Hair follicle dermal papilla cell (primary cell): Measurements from ENCODE around the gene CCDC8. TPM values are rescaled to one million over a fixed set of nuclear protein-coding genes. Genes with fewer than 3 reads are reported as not detected.

Source experiments
- total RNA-seq: library from RNA; depleted of rRNA; stranded (reverse); fragments of >200 nt; gene quantifications from 2 replicates; pipeline ENCODE4 v1.2.3, GENCODE V29; 2012

Gene CCDC8, protein sequence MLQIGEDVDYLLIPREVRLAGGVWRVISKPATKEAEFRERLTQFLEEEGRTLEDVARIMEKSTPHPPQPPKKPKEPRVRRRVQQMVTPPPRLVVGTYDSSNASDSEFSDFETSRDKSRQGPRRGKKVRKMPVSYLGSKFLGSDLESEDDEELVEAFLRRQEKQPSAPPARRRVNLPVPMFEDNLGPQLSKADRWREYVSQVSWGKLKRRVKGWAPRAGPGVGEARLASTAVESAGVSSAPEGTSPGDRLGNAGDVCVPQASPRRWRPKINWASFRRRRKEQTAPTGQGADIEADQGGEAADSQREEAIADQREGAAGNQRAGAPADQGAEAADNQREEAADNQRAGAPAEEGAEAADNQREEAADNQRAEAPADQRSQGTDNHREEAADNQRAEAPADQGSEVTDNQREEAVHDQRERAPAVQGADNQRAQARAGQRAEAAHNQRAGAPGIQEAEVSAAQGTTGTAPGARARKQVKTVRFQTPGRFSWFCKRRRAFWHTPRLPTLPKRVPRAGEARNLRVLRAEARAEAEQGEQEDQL
- 12.8 and 27.4 TPM in 2 replicates for total RNA-seq

DNA sequence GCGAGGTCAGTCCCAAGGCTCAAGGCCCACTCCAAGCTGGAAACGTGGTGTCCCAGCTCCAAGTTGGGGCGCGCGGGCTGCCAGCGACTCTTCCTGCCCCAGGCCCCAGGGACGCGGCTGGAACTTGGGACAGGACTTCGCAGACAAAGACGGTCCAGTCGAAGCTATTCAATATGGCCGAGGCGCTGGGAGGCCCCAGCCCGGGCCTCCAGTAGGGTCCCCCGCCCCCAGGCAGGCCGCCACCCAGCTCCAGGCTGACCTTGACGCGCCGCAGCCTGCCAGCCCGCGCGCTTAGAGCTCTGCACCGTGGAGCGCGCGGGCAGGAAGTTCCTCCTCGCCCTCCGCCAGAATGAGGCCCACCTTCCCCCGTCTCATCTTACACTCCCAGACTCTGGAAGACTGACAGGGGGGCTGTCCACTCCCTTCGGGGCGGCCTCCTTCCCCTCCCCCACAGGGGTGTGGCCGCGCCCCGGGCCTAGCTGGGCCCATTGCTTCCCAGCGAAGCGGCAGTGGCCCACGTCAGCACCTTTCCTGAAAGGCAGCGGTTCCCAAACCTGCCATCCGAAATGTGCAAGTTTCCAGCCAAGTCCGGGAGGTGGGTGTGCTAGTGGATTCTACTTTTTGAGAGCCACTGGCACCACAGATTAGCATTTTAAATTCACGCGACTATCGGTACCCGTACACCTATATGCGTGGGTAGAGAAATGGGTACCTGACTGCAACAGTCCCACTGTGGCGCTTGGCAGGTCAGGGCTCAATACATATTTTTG lies at the start of gene CCDC8:
Gene CCDC8, minus strand, starts transcription at position 303 of the 770 bp plus-strand sequence. CDS start 754 bp downstream, outside the sequence.

DNA sequence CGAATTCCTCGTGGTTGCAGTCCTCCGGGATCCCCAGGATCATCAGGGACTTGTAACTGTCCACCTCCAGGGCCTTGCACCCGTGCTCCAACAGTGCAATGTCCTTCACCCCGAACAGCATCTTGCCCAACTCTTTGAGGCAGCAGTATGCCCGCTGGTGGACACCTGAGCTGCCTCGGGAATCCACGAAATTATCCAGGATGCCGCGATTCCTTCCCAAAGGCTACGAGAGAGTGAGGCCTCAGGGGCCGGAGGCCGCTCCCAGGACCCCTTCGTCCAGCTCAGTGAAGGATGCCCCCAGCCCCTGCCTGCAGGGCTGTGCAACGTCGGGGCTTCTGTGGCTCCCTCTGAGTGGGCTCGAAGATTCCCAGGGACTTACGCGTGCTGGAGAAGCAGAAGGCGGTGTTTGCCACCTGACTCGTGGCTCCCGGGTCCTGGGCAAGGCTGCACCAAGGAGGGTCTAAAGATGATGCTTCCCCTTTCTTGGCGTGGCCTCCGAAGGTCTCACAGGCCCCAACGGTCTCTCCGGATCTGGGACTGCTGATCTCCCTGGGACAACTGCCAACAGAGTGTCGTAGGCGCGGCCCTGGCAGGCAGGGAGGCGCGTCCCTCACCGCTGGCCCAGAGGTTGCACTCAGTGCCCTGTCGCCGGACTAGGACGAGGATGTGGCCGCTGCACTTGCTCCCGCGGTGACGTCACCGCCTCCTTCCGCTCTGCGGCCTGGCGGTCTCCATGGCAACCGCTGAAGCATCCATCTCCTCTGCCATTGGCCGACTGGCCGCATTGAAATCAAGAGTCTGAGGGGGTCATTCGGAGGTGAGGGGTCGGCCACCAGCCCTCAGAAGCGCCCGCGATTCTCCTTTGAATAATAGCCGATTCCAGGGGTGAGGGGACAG lies 15.1 kb upstream of the CCDC8 start, which contains the start of gene PNMA8C:
Gene PNMA8C, minus strand, starts transcription at position 698 of the 897 bp plus-strand sequence. Its CDS starts 577 bp downstream, at position 121.

Other genes with a start within 250 kb of the CCDC8 start
- gene IGFL1, start 183.8 kb downstream of the CCDC8 start, total RNA-seq = not detected in 2 replicates
- 0.12 and 1.8 TPM in 2 replicates for gene HIF3A, start 116.5 kb downstream of the CCDC8 start, total RNA-seq
- gene PPP5C, start 66.5 kb downstream of the CCDC8 start, total RNA-seq = 65.5 and 84.9 TPM in 2 replicates
- not detected in 2 replicates for gene PNMA8C, start 15.4 kb upstream of the CCDC8 start, total RNA-seq
- 0.36 and 8.9 TPM in 2 replicates for gene PNMA8A, start 58.0 kb upstream of the CCDC8 start, total RNA-seq
- 1.1 and 2.9 TPM in 2 replicates for gene PNMA8B, start 82.3 kb upstream of the CCDC8 start, total RNA-seq
- gene CALM3, start 187.8 kb upstream of the CCDC8 start, total RNA-seq = 195 and 218 TPM in 2 replicates
- gene PTGIR, start 211.5 kb upstream of the CCDC8 start, total RNA-seq = 6.7 and 11.8 TPM in 2 replicates
- gene GNG8, start 222.6 kb upstream of the CCDC8 start, total RNA-seq = not detected in 2 replicates
- gene DACT3, start 247.6 kb upstream of the CCDC8 start, total RNA-seq = 9.7 and 10.7 TPM in 2 replicates